Testis (tissue), 3 donors: ENCODE measurements around the gene ACSL6. TPM values are rescaled to one million over a fixed set of nuclear protein-coding genes. Genes with fewer than 3 reads are reported as not detected.
A peak's percentile ranks its signal among the peaks of the same experiment; 100 is the strongest.

Experiments
- DNase-seq: peaks from one replicate; pipeline ENCODE4 v3.0.0-alpha.2; 2019
- H3K27ac ChIP-seq, 2 donors: fragments of 200-600 bp; sonication (generic); one replicate each; pipeline ENCODE4 v1.5.1; 2019
- H3K27me3 ChIP-seq: fragments of 200-600 bp; sonication (generic); one replicate; pipeline ENCODE4 v1.5.1; 2019
- H3K36me3 ChIP-seq: fragments of 200-600 bp; sonication (generic); one replicate; pipeline ENCODE4 v1.5.1; 2017; ENCODE audit warnings: low read depth; ENCODE audit errors: missing control alignments
- H3K4me1 ChIP-seq: fragments of 200-600 bp; sonication (generic); one replicate; pipeline ENCODE4 v1.5.1; 2019
- H3K4me3 ChIP-seq, 2 donors: fragments of 200-600 bp; sonication (generic); one replicate each; pipeline ENCODE4 v1.5.1; 2017 to 2019
- H3K9me3 ChIP-seq: fragments of 200-600 bp; sonication (generic); one replicate; pipeline ENCODE4 v1.5.1; 2017
- POLR2A ChIP-seq: fragments of 450-650 bp; IDR thresholded peaks from one replicate; pipeline ENCODE4 v1.6.1; 2017; ENCODE audit warnings: antibody characterized with exemption, mild to moderate bottlenecking, moderate library complexity
- WGBS, 2 donors: methylation state at CpG; one replicate each; pipeline ENCODE4 v1.1.5; 2018; 5-methylcytosine and 5-hydroxymethylcytosine counted together
- intact Hi-C: fragments of 100-400 bp; cut with DNase I; formaldehyde crosslinking; loops from one replicate; pipeline ENCODE4 v1.15.1; 2023; ENCODE audit warnings: low total_unique reads
- polyA plus RNA-seq: library from polyadenylated mRNA; stranded (reverse); fragments of 350-450 nt; fragmentation: Illumina TruSeq; extraction: RNeasy Lipid Tissue Mini Kit (QIAGEN cat#74804); gene quantifications from one replicate; pipeline ENCODE4 v1.2.3, GENCODE V29; 2014; ENCODE audit warnings: low read depth, low replicate concordance; ENCODE audit not compliant: insufficient read depth
- total RNA-seq, 2 donors: library from RNA; depleted of rRNA; stranded (reverse); fragments of >200 nt; gene quantifications; one replicate each; pipeline ENCODE4 v1.2.3, GENCODE V29; 2016
- TF ChIP-seq, protein P1 (sequence below), 3 experiments: fragments of 450-650 bp in 2 of 3; fragments of 200-600 bp in 1 of 3; sonication (generic) in 1 of 3; IDR thresholded peaks; one replicate each; pipeline ENCODE4 v1.5.1; 2016 to 2019; ENCODE audit warnings: antibody characterized with exemption in 3 of 3, mild to moderate bottlenecking in 2 of 3, moderate library complexity in 1 of 3

ACSL6 gene
- total and polyA plus RNA-seq, 3 donors from 2014 or later: 38.5 to 98.7 (median 44.9) TPM

DNA sequence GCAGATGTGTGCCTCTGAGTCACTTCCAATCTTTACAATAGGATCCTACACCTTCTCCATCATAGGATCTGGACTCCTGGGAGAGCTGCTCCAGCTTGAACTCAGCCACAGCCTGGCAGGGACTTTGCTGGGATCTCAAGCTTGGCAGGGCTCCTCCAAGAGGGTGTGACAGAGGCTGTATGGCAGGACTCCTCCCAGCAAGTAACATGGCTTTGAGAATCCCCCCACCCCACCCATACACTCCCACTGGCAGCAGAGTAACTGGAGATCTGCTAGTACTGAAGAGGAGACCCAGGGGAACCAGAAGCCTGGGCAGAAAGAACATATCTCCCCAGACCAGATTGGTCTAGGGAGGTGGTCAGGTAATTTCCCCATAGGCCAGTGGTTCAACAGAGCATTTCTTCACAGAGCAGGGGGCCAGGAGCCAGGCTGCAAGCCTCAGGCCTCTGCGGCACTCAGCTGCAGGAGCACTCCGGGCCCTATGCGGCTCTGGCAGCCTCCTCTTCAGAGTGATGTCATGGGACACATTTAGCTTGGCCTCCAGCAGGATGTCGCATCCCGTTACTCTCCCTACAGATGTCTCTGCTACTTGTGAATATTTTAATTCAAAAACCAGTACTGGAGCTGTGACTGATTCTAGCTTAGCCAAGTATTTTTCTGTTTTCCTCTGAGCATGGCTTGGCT, 1.7 kb upstream of the ACSL6 start:
- TF ChIP-seq, protein P1, sequence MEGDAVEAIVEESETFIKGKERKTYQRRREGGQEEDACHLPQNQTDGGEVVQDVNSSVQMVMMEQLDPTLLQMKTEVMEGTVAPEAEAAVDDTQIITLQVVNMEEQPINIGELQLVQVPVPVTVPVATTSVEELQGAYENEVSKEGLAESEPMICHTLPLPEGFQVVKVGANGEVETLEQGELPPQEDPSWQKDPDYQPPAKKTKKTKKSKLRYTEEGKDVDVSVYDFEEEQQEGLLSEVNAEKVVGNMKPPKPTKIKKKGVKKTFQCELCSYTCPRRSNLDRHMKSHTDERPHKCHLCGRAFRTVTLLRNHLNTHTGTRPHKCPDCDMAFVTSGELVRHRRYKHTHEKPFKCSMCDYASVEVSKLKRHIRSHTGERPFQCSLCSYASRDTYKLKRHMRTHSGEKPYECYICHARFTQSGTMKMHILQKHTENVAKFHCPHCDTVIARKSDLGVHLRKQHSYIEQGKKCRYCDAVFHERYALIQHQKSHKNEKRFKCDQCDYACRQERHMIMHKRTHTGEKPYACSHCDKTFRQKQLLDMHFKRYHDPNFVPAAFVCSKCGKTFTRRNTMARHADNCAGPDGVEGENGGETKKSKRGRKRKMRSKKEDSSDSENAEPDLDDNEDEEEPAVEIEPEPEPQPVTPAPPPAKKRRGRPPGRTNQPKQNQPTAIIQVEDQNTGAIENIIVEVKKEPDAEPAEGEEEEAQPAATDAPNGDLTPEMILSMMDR (IDR thresholded peaks at IDR 0.05): no peak
- TF ChIP-seq POLR2A: no peak
- Histone ChIP-seq H3K36me3 (no peaks in the 10 kb centered on the region), H3K4me3 (no peak overlapping the region), H3K4me1 (peaks cover 4% of the 10 kb centered on the region), H3K9me3 (no peaks in the 10 kb centered on the region), H3K27me3 (no peaks in the 10 kb centered on the region), H3K27ac (no peak overlapping the region)
- WGBS, 2 donors: 85 to 88% methylated on average over 4 of the region's 5 CpGs
- DNase-seq: peak; percentile 11
- intact Hi-C loops: no loop called here

DNA sequence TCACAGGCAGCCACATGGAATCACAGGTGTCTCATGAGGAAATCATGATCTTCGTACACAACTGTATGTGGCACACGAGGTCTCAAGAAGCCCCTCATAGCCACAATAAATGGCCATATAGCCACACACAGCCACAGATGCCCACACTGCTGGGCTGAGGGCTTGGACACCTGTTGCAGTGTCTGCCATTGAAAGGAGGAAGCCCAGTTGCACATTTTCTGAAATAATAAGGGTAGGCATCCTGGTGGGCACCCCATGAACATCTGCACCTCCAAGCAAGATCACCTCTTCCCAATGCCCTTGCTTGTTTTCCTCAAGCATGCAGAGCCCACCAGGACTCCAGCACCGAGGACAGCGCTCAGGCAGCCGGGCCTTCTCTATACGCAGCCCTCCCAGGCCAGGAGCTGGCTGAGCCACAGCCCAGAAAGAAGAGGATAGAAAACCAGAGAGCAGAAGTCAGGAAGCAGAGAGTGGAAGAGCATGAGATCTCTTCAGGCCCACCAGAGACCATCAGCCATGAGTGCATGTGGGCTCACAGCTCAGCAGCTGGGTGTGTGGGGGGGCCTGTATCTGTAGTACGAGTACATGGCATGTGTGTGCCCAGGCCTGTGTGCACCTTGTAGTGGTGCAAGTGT, 1.0 kb upstream of the ACSL6 start:
- intact Hi-C loops: no loop called here

DNA sequence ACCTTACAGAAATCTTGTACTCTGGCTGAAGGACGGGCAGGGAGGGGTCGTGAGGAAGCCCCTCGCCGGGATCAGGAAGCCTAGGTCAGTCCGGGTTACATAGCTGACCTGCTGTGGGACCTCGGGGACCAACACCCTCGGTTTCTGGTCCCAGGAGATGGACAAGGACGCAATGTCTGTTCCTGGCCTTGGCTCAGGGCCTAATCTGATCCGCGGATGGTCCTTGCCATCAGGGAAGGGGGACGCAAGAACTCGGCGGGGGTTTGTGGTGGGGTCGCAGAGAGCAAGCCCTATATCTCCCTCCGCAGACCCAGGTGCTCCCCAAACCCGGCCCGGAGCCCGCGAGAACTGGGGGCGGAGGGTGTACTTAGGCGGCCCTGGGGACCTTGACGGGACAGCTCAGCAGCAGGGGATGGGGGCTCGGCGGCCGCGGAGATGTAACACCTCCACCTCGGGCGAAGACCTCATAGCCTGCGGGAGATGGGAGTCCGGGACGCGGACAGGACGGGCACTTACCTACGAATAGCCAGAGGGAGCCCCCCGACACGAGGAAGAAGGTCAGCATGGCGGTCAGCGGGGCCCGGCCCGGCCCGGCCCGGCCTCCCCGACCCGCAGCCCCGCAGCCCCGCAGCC, 353 bp downstream of the ACSL6 start:
- Histone ChIP-seq H3K27me3 (no peaks in the 10 kb centered on the region), H3K27ac (no peak overlapping the region), H3K36me3 (no peaks in the 10 kb centered on the region), H3K4me3 (peak overlapping the region; percentile 56), H3K4me1 (peaks cover 4% of the 10 kb centered on the region), H3K9me3 (no peaks in the 10 kb centered on the region)
- DNase-seq: no peak
- 7 to 11% methylated on average over 7 to 40 of the region's 46 CpGs for WGBS, 2 donors
- no peak for TF ChIP-seq POLR2A
- TF ChIP-seq, protein P1 (IDR thresholded peaks at IDR 0.05): no peak
- intact Hi-C loops: no loop called here

More for the DNA sequence above, 1.0 kb upstream of the ACSL6 start:
- peak; percentile 73 for DNase-seq
- Histone ChIP-seq H3K4me3 (peak overlapping the region in 1 of 2 donors; percentile 56), H3K9me3 (no peaks in the 10 kb centered on the region), H3K36me3 (no peaks in the 10 kb centered on the region), H3K27me3 (no peaks in the 10 kb centered on the region), H3K4me1 (peaks cover 4% of the 10 kb centered on the region), H3K27ac (no peak overlapping the region)
- TF ChIP-seq, protein P1 (IDR thresholded peaks at IDR 0.05): no peak
- TF ChIP-seq POLR2A: no peak
- 11 to 30% methylated on average over 7 of the region's 7 CpGs for whole genome bisulfite sequencing, 2 donors

DNA sequence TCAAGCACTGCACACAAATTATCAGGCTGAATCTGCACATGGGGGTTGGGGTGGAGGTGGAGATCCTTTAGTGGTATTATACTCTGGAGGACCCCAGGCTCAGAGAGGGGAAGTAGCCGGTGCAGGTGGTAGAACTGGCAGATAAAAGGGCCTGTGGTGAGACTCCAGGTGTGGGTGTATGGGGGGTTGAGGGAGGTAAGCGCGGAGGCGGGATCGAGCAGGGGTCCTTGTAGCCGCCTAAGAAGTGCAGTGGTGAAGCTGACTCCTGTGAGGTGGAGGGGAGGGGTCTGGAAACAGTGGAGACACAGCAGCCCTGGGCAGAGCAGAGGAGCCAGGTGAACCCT, 841 bp downstream of the ACSL6 start:
- no peak overlapping the region for H3K27ac ChIP-seq
- no peaks in the 10 kb centered on the region for H3K36me3 ChIP-seq
- H3K9me3 ChIP-seq: no peaks in the 10 kb centered on the region
- intact Hi-C loops: no loop called here
- no peak for DNase-seq
- WGBS, 2 donors: 50 to 64% methylated on average over 6 of the region's 6 CpGs
- H3K4me1 ChIP-seq: peaks cover 4% of the 10 kb centered on the region
- no peaks in the 10 kb centered on the region for H3K27me3 ChIP-seq
- peak overlapping the region; percentile 56 for H3K4me3 ChIP-seq
- TF ChIP-seq, protein P1 (IDR thresholded peaks at IDR 0.05): no peak
- no peak for TF ChIP-seq POLR2A
